SH-SY5Y (cell line): ENCODE data around the gene PPFIBP2.

Source experiments
- GATA2 ChIP-seq: IDR thresholded peaks from 2 replicates; pipeline ENCODE4 v1.6.1; 2011; ENCODE audit warnings: mild to moderate bottlenecking, low read depth, low read length
- GATA3 ChIP-seq: IDR thresholded peaks from 2 replicates; pipeline ENCODE4 v1.6.1; 2011; ENCODE audit warnings: low read depth, mild to moderate bottlenecking, low read length, moderate library complexity

The PPFIBP2 gene

DNA sequence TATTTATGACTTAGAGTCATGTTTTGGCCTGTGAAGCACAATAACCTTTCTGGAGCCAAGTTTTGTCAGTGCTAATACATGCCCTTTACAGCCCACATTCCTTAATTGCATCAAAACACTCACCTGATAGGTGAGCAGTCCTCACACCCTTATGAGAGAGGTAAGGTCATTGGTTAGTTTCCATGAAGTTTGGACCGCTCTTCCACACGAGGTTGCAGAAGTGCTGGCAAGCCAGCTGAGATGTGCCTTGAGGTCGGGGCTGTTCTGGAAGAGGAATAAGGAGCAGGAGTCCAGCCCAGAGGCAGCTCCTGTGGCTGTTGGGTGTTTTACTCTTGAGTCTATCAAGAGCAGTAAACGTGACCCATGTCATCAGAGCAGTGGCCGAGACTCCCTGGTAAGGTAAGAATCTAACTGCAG lies 83.2 kb downstream of the PPFIBP2 start:
- TF ChIP-seq GATA2, result no peak
- no peak for TF ChIP-seq GATA3

- TF ChIP-seq GATA3, result no peak
- no peak for TF ChIP-seq GATA2
Observed at GRCh38 chr11:7597620-7598019, 83.8 kb downstream of the PPFIBP2 start.

- TF ChIP-seq GATA3, result no peak
- TF ChIP-seq GATA2, result no peak
Observed at GRCh38 chr11:7599209-7599608, 85.4 kb downstream of the PPFIBP2 start.

DNA sequence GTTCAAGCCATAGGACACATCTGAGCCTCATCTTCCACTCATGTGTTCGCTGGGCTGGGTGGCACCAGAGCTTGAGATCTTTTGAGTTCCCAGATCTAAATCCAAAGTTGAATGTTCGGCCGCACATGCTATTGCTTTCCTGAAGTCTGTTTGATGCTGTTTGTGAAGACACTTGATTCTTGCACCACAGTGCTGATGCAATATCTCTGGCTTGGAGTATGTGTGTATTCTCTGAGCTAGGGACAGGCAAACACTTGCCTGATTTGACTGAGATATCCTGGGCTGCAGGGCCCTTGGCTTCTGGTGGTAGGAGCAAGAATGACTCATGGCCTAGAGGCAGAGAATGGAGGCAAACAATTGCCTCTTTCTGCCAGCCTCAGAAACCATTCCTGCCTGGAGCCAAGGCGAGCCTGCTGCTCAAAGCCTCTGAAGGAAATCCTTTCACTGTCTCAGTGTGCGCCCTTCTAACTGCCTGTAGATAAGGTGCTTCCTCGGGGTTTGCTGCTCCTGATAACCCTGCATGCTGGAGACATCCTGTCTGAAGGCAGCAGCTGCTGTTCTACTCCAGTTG lies 86.5 kb downstream of the PPFIBP2 start:
- TF ChIP-seq GATA2, result no peak
- TF ChIP-seq GATA3, result no peak

- TF ChIP-seq GATA3, result no peak
- TF ChIP-seq GATA2, result no peak
Observed at GRCh38 chr11:7603031-7603781, 89.4 kb downstream of the PPFIBP2 start.

GRCh38 chr11:7604331-7604955 lies 90.6 kb downstream of the PPFIBP2 start:
- no peak for TF ChIP-seq GATA3
- no peak for TF ChIP-seq GATA2

- TF ChIP-seq GATA2 (no peak), GATA3 (no peak)
Observed at GRCh38 chr11:7605186-7605943, 91.6 kb downstream of the PPFIBP2 start.

DNA sequence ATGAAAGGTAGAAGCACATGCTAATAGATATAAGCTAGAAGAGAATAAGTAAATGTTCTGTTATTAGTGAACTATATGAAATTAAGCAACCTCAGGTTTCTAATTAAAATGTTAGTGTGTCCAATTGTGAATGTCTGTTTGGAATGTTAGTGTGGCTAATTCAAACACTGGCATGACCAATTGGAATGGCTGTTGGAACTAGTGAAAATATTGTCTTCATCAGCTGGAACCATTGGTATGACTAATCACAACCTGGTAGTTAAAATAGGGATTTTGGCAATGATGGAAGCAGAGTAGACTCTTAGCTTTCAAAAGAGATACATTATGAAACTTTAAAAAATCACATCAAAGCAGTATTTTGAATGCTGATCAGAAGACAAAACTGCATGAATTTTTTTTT lies 92.7 kb downstream of the PPFIBP2 start:
- TF ChIP-seq GATA2 (no peak), GATA3 (no peak)

GRCh38 chr11:7609015-7609414 lies 95.2 kb downstream of the PPFIBP2 start:
- TF ChIP-seq GATA2 (no peak), GATA3 (no peak)

GRCh38 chr11:7609521-7609920 lies 95.7 kb downstream of the PPFIBP2 start:
- TF ChIP-seq GATA3, result no peak
- TF ChIP-seq GATA2, result no peak

DNA sequence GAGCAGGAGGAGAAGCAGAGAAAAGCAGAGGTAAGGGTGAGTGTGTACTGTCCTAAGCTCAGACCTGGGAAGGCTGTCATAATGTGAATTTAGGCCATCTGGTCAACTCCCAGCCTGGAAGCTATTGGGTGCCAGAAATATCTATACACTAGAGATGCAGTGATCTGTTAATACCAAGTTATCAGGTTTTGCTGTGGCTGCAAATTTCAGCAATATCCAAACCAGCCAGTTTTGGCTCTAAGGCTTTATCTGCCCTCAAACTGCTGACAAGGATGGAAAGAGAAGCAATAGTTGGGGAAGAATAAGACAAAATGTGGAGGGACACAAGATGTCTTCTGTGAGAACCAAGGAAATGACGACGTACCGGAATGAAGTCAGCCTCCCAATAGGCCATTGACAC lies 96.6 kb downstream of the PPFIBP2 start:
- TF ChIP-seq GATA2 (no peak), GATA3 (no peak)

DNA sequence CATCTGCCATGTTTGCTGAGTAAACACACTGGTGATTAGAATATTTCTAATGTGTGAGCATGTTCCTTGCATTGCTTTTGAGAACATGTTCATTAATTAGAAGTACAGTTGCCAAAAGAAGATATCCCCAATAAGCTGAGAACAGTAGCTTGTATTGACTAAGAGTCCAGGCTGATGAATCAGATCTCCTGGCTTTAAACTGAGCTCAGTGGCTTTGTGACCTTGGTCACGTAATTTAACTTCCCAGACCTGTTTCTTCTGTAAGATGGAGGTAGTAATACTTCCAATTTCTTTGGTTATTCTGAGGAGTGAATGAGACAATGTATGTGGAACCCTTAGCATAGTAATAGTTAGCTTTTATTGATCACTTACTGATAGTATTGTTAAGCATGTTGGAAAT lies 97.6 kb downstream of the PPFIBP2 start:
- TF ChIP-seq GATA2, result no peak
- no peak for TF ChIP-seq GATA3

- TF ChIP-seq GATA2, result no peak
- TF ChIP-seq GATA3, result no peak
Observed at GRCh38 chr11:7612056-7612660, 98.4 kb downstream of the PPFIBP2 start.
